Measurements from ENCODE around the gene PPP6R3.
"Not testable (repeated sequence)": the region's sequence is repeated elsewhere in the genome, so short reads cannot be mapped to it uniquely, and the experiment has no call there.

The PPP6R3 gene

DNA sequence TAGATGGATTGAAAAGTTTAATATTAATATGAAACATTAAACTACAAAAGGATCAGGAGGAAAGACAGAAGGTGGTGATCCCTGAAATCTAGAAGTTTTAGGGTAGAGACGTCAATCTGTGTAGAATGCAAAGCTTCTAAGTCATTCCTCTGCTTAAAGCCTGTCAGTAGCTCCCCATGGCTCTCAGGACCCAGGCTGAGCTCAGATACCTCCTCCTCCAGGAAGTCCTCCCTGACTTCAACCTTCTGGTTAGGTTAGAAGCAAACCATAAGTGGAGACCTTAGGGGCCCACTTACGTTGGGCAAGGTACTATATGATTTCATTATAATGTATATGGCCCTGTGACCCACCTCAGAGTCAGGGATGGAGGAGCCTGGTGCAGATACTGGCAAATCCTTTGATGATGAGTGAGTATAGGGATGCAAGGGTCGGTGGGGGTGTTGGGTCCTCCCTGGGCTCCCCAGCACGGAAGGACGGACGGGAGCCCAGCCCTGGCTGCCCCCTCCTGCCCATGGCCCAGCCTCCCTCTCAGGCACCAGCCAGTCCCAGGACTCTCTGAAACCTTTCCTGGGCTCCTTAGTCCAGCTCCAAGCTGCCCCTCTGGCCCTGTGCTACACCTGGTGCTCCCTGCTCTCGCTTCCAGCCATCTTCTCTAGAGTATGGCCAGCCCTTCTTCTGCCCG is 3.2 kb upstream of the PPP6R3 start:
- DNase-seq (ENCODE audit: low read depth): no peak

GRCh38 chr11:68457898-68458249 is 2.7 kb upstream of the PPP6R3 start:
- DNase-seq (ENCODE audit: low read depth): no peak

- not testable (repeated sequence) for DNase-seq (ENCODE audit: low read depth)
Measured at GRCh38 chr11:68458340-68458739, 2.2 kb upstream of the PPP6R3 start.

GRCh38 chr11:68459886-68460740 is 439 bp upstream of the PPP6R3 start:
- DNase-seq (ENCODE audit: low read depth): peak; percentile 87

DNA sequence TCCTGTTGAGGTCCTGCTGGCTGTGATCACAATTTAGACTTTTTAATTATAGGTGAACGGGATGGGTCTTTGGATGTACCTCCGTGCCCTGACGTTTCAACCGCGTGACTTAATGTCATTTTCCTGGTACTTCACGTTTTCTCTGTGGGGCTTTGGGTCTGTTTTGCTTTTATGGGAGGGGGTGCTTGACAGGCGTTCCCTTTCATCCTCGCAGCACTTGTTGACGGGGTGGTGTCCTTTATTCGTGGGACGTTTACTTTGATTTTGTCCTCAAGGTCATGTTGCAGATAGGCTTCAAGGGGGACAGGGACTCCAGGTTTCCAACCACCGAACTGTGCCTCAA is 994 bp downstream of the PPP6R3 start:
- no peak for DNase-seq (ENCODE audit: low read depth)

GRCh38 chr11:68463714-68464113 is 3.2 kb downstream of the PPP6R3 start:
- DNase-seq (ENCODE audit: low read depth): no peak

DNA sequence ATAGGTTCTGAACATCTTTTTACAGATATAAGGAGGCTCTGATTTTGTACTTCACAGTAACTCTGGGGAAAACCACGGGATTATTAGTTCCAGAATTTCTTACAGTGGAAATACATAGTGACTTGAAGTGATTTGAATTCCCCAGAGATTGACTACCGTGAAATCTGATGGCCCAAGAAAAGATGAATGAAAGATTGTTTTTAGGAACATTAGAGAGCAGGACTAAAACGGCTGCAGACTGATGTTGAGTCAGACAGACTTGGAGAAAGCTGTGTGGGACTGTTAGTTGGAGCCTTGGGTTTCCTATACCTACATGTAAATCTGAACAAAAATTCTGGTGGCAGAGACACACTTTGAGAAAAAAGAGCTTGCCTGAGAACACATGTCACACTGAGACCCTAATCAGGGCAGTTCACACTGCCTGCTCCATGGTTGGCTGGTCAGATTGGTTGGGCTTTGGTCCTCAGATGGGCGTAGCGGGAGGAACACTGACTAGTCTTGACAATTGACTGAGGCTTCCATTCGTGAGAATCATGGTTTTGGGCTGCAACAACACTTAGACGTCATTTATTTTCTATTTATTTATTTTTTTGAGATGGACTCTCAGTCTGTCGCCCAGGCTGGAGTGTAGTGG is 6.8 kb downstream of the PPP6R3 start:
- no peak for DNase-seq (ENCODE audit: low read depth)

GRCh38 chr11:68468217-68468828 is 7.8 kb downstream of the PPP6R3 start:
- DNase-seq (ENCODE audit: low read depth): no peak

GRCh38 chr11:68469122-68469521 is 8.6 kb downstream of the PPP6R3 start:
- no peak for DNase-seq (ENCODE audit: low read depth)

DNA sequence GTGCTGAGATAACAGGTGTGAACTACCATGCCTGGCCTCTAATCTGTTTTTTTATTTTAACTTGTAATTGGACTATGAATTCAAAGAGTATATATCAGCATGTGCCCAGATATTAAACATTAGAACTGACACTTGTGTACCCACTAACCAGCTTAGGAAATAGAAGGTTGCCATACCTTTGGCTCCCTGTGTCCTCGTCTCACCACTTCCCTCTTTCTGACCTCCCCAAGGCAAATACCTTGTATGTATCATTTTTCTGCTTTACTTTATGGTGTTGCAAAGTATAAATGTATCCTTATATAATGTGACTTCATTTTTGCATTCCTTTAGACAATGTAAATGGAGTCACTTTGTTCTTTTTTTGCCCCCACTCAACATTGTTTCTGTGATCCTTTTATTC is 9.1 kb downstream of the PPP6R3 start:
- no peak for DNase-seq (ENCODE audit: low read depth)

GRCh38 chr11:68470304-68470811 is 9.8 kb downstream of the PPP6R3 start:
- DNase-seq (ENCODE audit: low read depth): no peak

- no peak for DNase-seq (ENCODE audit: low read depth)
Measured at GRCh38 chr11:68471360-68472340, 11.1 kb downstream of the PPP6R3 start.

DNA sequence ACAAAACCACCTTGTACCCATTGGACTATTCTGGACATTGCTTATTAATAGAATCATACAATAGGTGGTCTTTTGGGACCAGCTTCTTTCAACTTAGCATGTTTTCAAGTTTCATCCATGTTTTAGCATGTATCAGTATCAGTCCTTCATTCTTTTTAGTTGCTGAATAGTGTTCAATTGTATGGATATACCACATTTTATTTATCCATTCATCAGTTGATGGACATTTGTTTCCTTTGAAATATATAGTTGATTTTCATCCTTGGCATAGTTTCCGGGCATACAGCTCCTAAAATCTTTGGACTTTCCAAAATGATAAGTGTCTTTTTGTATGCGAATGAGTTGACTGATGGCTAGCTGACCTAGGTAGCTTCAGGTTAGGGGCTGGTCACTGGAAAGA is 12.2 kb downstream of the PPP6R3 start:
- DNase-seq (ENCODE audit: low read depth): no peak

GRCh38 chr11:68473693-68474092 is 13.1 kb downstream of the PPP6R3 start:
- no peak for DNase-seq (ENCODE audit: low read depth)

DNA sequence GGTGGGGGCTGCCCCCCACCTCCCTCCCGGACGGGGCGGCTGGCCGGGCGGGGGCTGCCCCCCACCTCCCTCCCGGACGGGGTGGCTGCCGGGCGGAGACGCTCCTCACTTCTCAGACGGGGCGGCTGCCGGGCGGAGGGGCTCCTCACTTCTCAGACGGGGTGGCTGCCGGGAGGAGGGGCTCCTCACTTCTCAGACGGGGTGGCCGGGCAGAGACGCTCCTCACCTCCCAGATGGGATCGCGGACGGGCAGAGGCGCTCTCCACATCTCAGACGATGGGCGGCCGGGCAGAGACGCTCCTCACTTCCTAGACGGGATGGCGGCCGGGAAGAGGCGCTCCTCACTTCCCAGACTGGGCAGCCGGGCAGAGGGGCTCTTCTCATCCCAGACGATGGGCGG is 15.1 kb downstream of the PPP6R3 start:
- DNase-seq (ENCODE audit: low read depth): not testable (repeated sequence)

GRCh38 chr11:68479390-68479789 is 18.8 kb downstream of the PPP6R3 start:
- DNase-seq (ENCODE audit: low read depth): no peak

GRCh38 chr11:68480193-68480592 is 19.6 kb downstream of the PPP6R3 start:
- DNase-seq (ENCODE audit: low read depth): no peak

DNA sequence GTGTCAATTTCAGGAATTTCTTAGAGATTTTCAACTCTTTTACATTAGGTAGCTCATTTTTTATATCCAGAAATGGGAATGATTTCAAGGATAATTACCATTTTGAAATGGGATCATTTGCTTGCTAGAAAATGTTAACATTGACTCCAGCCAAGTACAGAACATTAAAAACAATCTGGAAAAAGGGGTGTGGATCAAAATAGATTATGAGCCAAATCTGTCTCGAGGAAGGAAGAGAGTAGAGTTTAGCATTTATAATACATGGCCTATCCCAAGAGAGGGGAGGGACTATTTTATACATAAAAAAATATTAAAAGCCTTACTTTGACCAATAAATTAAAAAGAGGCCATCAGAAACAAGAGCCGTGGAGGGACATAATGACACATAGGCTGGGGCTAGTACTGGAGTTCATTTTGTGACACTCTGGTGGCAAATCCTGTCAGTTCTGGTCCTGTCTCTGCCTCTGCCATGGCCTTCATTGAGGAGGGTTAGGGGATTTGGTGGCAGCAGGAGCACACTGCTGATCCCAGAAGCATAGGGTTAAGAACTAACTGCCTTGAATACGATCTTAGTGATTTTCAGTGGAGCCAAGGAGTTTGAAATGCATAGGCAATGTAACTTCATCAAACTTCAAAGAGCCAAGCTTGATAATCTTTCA is 20.4 kb downstream of the PPP6R3 start:
- no peak for DNase-seq (ENCODE audit: low read depth)

DNA sequence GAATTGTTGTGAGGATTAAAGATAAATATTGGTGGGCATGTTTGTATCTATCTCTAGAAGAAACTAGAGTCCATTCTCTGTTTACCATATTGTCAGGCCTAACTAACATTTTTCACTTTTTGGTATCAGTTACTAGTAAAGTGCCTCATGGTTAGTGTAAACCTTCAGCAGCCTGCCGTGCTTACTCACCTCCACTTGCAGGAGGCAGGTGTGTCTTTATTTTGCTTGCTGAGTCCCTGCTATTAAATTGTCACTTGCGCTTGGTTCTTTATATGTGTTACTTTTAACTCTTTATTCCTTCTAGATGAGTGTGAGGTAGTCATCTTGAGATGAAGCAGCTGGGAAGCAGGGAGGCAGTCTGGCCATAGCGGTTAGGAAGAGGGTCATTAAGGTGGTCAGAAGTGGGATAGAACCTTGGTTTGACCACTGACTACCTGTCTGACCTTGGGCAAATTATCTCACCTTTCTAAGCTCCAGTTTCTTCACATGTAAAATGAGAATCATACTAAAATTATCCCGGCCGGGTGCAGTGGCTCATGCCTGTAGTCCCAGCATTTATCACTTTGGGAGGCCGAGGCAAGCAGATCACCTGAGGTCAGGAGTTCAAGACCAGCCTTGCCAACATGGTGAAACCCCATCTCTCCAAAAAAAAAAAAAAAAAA is 21.2 kb downstream of the PPP6R3 start:
- no peak for DNase-seq (ENCODE audit: low read depth)

- no peak for DNase-seq (ENCODE audit: low read depth)
Measured at GRCh38 chr11:68488623-68489022, 28.1 kb downstream of the PPP6R3 start.
